Breast epithelium (tissue), 3 donors: Measurements from ENCODE around the gene ATXN10.

Experiments used
- POLR2AphosphoS5 ChIP-seq, 3 donors: sonication (generic); formaldehyde crosslinking; IDR thresholded peaks; one replicate each; pipeline ENCODE4 v1.6.1; 2017; ENCODE audit warnings: antibody characterized with exemption in 3 of 3
- TF ChIP-seq, protein P1 (sequence below), 3 donors: fragments of 450-650 bp; IDR thresholded peaks; one replicate each; pipeline ENCODE4 v1.5.1; 2016 to 2017; ENCODE audit warnings: antibody characterized with exemption in 3 of 3, mild to moderate bottlenecking in 3 of 3, moderate library complexity in 3 of 3

GRCh38 chr22:45642986-45643385 lies 28.6 kb upstream of the ATXN10 start:
- TF ChIP-seq, protein P1, sequence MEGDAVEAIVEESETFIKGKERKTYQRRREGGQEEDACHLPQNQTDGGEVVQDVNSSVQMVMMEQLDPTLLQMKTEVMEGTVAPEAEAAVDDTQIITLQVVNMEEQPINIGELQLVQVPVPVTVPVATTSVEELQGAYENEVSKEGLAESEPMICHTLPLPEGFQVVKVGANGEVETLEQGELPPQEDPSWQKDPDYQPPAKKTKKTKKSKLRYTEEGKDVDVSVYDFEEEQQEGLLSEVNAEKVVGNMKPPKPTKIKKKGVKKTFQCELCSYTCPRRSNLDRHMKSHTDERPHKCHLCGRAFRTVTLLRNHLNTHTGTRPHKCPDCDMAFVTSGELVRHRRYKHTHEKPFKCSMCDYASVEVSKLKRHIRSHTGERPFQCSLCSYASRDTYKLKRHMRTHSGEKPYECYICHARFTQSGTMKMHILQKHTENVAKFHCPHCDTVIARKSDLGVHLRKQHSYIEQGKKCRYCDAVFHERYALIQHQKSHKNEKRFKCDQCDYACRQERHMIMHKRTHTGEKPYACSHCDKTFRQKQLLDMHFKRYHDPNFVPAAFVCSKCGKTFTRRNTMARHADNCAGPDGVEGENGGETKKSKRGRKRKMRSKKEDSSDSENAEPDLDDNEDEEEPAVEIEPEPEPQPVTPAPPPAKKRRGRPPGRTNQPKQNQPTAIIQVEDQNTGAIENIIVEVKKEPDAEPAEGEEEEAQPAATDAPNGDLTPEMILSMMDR (IDR thresholded peaks at IDR 0.05) = no peak
- TF ChIP-seq POLR2AphosphoS5 (IDR thresholded peaks at IDR 0.05) = no peak
